Lung (tissue), 12 donors: ENCODE measurements around the gene AKAP1. TPM values are rescaled to one million over a fixed set of nuclear protein-coding genes. Genes with fewer than 3 reads are reported as not detected.

Experiments
- ATAC-seq: fragments of 200-7000 bp; cut with Tn5 transposase; one replicate; pipeline ENCODE4 v1.9.1; 2020; ENCODE audit warnings: moderate number of reproducible peaks; ENCODE audit not compliant: insufficient read depth, low FRiP score
- DNase-seq, 3 donors: peaks; one replicate each; pipeline ENCODE4 v3.0.0-alpha.2; 2013 to 2017
- H3K27ac ChIP-seq, 2 donors: one replicate each; pipeline ENCODE4 v1.5.1; 2013; ENCODE audit warnings: mild to moderate bottlenecking in 2 of 2, moderate library complexity in 2 of 2, control low read depth in 1 of 2, inconsistent platforms in 1 of 2, low read depth in 1 of 2, low read length in 1 of 2
- H3K27me3 ChIP-seq, 3 donors: one replicate each; pipeline ENCODE4 v1.5.1; 2013; ENCODE audit warnings: low read length in 2 of 3; ENCODE audit not compliant: control insufficient read depth in 3 of 3, insufficient read depth in 3 of 3
- H3K36me3 ChIP-seq, 4 donors: one replicate each; pipeline ENCODE4 v1.5.1; 2013; ENCODE audit warnings: low read length in 4 of 4, mild to moderate bottlenecking in 1 of 4, moderate library complexity in 1 of 4; ENCODE audit not compliant: control insufficient read depth in 4 of 4, insufficient read depth in 4 of 4
- H3K4me1 ChIP-seq, 5 donors: one replicate each; pipeline ENCODE4 v1.5.1; 2013; ENCODE audit warnings: low read length in 5 of 5, mild to moderate bottlenecking in 2 of 5, moderate library complexity in 1 of 5; ENCODE audit not compliant: control insufficient read depth in 5 of 5, insufficient read depth in 5 of 5
- H3K4me3 ChIP-seq: one replicate; pipeline ENCODE4 v1.5.1; 2013; ENCODE audit warnings: mild to moderate bottlenecking, control low read depth, moderate library complexity
- H3K9ac ChIP-seq, 2 donors: one replicate each; pipeline ENCODE4 v1.5.1; 2013; ENCODE audit warnings: low read length in 2 of 2, control low read depth in 1 of 2; ENCODE audit not compliant: insufficient read depth in 1 of 2
- H3K9me3 ChIP-seq, 4 donors: one replicate each; pipeline ENCODE4 v1.5.1; 2013; ENCODE audit warnings: low read length in 3 of 4, mild to moderate bottlenecking in 1 of 4, moderate library complexity in 1 of 4; ENCODE audit not compliant: control insufficient read depth in 4 of 4, insufficient read depth in 3 of 4
- CTCF ChIP-seq: IDR thresholded peaks from 2 replicates; pipeline ENCODE4 v1.5.1; 2012; ENCODE audit warnings: mild to moderate bottlenecking; ENCODE audit errors: control extremely low read depth, extremely low read depth
- WGBS, 2 donors: extraction: QIAGEN DNeasy Blood & Tissue Kit; methylation state at CpG; one replicate each; pipeline ENCODE4 v1.1.7; 2013; 5-methylcytosine and 5-hydroxymethylcytosine counted together
- polyA plus RNA-seq, 2 donors: library from polyadenylated mRNA; stranded (reverse); fragments of 200-250 nt; gene quantifications; one replicate each; pipeline ENCODE4 v1.2.1, GENCODE V29; 2013
- total RNA-seq, 2 donors: library from RNA; depleted of rRNA in 1 of 2; stranded (reverse); fragments of >200 nt in 1 of 2; gene quantifications; one replicate each; pipeline ENCODE4 v1.2.1, GENCODE V29; 2014 to 2021
- donor health status: control.
- donor health status: control.
- donor health status: Bipolar disorder and iron deficiency.
- donor health status: healthy.
- donor health status: DM: yes; HTN: yes; CAD: no.

AKAP1 gene
- total and polyA plus RNA-seq, 4 donors, result 23.1 to 46.4 (median 29.8) TPM

GRCh38 chr17:57071991-57072944 is 12.8 kb upstream of the AKAP1 start:
- no peak for TF ChIP-seq CTCF
- no peak for DNase-seq
- Histone ChIP-seq H3K36me3 (no peaks in the 10 kb centered on the region), H3K4me1 (no peaks in the 10 kb centered on the region), H3K9ac (no peak overlapping the region), H3K27ac (no peak overlapping the region), H3K9me3 (no peaks in the 10 kb centered on the region), H3K4me3 (no peak overlapping the region), H3K27me3 (no peaks in the 10 kb centered on the region)
- WGBS, 2 donors, result 72 to 75% methylated on average over 5 of the region's 5 CpGs
- ATAC-seq, result no peak

GRCh38 chr17:57073626-57074025 is 11.4 kb upstream of the AKAP1 start:
- Histone ChIP-seq H3K9ac (no peak overlapping the region), H3K4me3 (no peak overlapping the region), H3K27me3 (no peaks in the 10 kb centered on the region), H3K27ac (no peak overlapping the region), H3K4me1 (no peaks in the 10 kb centered on the region), H3K9me3 (no peaks in the 10 kb centered on the region), H3K36me3 (no peaks in the 10 kb centered on the region)
- 68 to 80% methylated on average over 2 of the region's 2 CpGs for WGBS, 2 donors
- no peak for TF ChIP-seq CTCF
- no peak for ATAC-seq
- no peak for DNase-seq

DNA sequence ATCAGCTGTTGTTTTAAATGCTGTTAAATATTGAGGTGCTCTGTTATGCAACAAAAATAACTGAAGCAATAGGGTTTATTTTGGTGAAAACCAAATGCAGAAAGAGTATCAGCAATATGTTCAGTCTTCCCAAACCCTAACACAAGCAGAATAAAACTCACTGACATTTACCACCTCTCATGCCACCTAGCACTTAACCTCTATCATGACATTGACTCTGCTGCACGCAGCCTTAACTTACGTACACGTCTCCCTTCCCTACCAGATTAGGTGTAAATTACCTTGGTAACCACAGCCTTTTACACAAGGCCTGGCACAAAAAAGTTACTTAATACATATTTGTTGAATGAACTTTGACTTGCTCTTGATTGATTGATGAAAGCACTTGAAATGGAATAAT is 9.9 kb upstream of the AKAP1 start:
- no peak for ATAC-seq
- H3K27ac ChIP-seq, result no peak overlapping the region
- no peak for DNase-seq
- no peak overlapping the region for H3K9ac ChIP-seq
- no peaks in the 10 kb centered on the region for H3K36me3 ChIP-seq
- H3K9me3 ChIP-seq, result no peaks in the 10 kb centered on the region
- no peaks in the 10 kb centered on the region for H3K27me3 ChIP-seq
- WGBS, 2 donors, result 91 to 96% methylated on average over 3 of the region's 3 CpGs
- no peak for TF ChIP-seq CTCF
- H3K4me1 ChIP-seq, result no peaks in the 10 kb centered on the region
- no peak overlapping the region for H3K4me3 ChIP-seq

GRCh38 chr17:57075785-57076184 is 9.3 kb upstream of the AKAP1 start:
- H3K4me3 ChIP-seq, result no peak overlapping the region
- no peak overlapping the region for H3K27ac ChIP-seq
- DNase-seq, result no peak
- no peak overlapping the region for H3K9ac ChIP-seq
- no peaks in the 10 kb centered on the region for H3K9me3 ChIP-seq
- 95 to 96% methylated on average over 3 of the region's 3 CpGs for WGBS, 2 donors
- H3K27me3 ChIP-seq, result no peaks in the 10 kb centered on the region
- ATAC-seq, result no peak
- H3K4me1 ChIP-seq, result peaks cover 0 to 2% (median 0%) of the 10 kb centered on the region in 5 donors
- TF ChIP-seq CTCF, result no peak
- no peaks in the 10 kb centered on the region for H3K36me3 ChIP-seq
